Esophagus muscularis mucosa (tissue), 4 donors: ENCODE measurements around the gene WNT1. TPM values are rescaled to one million over a fixed set of nuclear protein-coding genes. Genes with fewer than 3 reads are reported as not detected.
A peak's percentile ranks its signal among the peaks of the same experiment; 100 is the strongest.

Experiments
- DNase-seq: peaks from one replicate; pipeline ENCODE4 v3.0.0-alpha.2; 2017; ENCODE audit errors: extremely low spot score
- H3K27ac ChIP-seq, 4 donors: fragments of 200-600 bp; sonication (generic); replicated peaks in 1 of 4; 1 replicate in 3 of 4; 2 replicates in 1 of 4; pipeline ENCODE4 v1.5.1; 2016 to 2019; ENCODE audit warnings: mild to moderate bottlenecking in 1 of 4
- H3K27me3 ChIP-seq, 4 donors: fragments of 200-600 bp; sonication (generic); one replicate each; pipeline versions ENCODE4 v1.5.1 to v1.6.0; 2016 to 2019
- H3K36me3 ChIP-seq, 4 donors: fragments of 200-600 bp; sonication (generic); one replicate each; pipeline ENCODE4 v1.5.1; 2016 to 2019
- H3K4me1 ChIP-seq, 4 donors: fragments of 200-600 bp; sonication (generic); one replicate each; pipeline ENCODE4 v1.5.1; 2016 to 2019
- H3K4me3 ChIP-seq, 4 donors: fragments of 200-600 bp; sonication (generic); 1 replicate in 2 of 4; 2 replicates in 2 of 4; pipeline ENCODE4 v1.5.1; 2016 to 2019; ENCODE audit warnings: mild to moderate bottlenecking in 4 of 4, moderate library complexity in 1 of 4
- H3K9me3 ChIP-seq, 4 donors: fragments of 200-600 bp; sonication (generic); 1 replicate in 3 of 4; 2 replicates in 1 of 4; pipeline ENCODE4 v1.5.1; 2016 to 2019
- CTCF ChIP-seq, 3 experiments: fragments of 200-600 bp in 2 of 3; fragments of 450-650 bp in 1 of 3; sonication (generic) in 2 of 3; IDR thresholded peaks; one replicate each; pipeline ENCODE4 v1.5.1; 2017 to 2019; ENCODE audit warnings: antibody characterized with exemption in 3 of 3, mild to moderate bottlenecking in 2 of 3, moderate library complexity in 1 of 3
- EP300 ChIP-seq: sonication (generic); formaldehyde crosslinking; IDR thresholded peaks from one replicate; pipeline ENCODE4 v1.6.1; 2017; ENCODE audit warnings: antibody characterized with exemption
- POLR2A ChIP-seq: fragments of 450-650 bp; IDR thresholded peaks from one replicate; pipeline ENCODE4 v1.6.1; 2017; ENCODE audit warnings: antibody characterized with exemption, moderate library complexity, mild to moderate bottlenecking, low read depth
- POLR2AphosphoS5 ChIP-seq, 2 donors: sonication (generic); formaldehyde crosslinking; IDR thresholded peaks; one replicate each; pipeline ENCODE4 v1.6.1; 2017; ENCODE audit warnings: antibody characterized with exemption in 2 of 2
- WGBS: methylation state at CpG from one replicate; pipeline ENCODE4 v1.1.5; 2018; 5-methylcytosine and 5-hydroxymethylcytosine counted together
- intact Hi-C: fragments of 100-400 bp; cut with DNase I; formaldehyde crosslinking; loops from one replicate; pipeline ENCODE4 v1.15.1; 2023
- total RNA-seq, 4 donors: library from RNA; depleted of rRNA; stranded (reverse); fragments of >200 nt; gene quantifications; one replicate each; pipeline versions ENCODE4 v1.1.0 to v1.2.1, GENCODE V29; 2016

Gene WNT1
- total RNA-seq, 4 donors from 2014 or later = not detected

GRCh38 chr12:48965298-48965838, 12.8 kb upstream of the WNT1 start:
- H3K9me3 ChIP-seq = no peaks in the 10 kb centered on the region
- H3K27me3 ChIP-seq = peaks cover 4 to 38% (median 9%) of the 10 kb centered on the region in 4 donors

GRCh38 chr12:48966177-48966895, 11.8 kb upstream of the WNT1 start:
- H3K9me3 ChIP-seq = no peaks in the 10 kb centered on the region
- intact Hi-C loops = no loop called here
- H3K27ac ChIP-seq = no peak overlapping the region
- peaks cover 10 to 22% (median 20%) of the 10 kb centered on the region in 4 donors for H3K4me1 ChIP-seq
- no peaks in the 10 kb centered on the region for H3K36me3 ChIP-seq
- 63% methylated on average over 19 of the region's 20 CpGs for WGBS
- TF ChIP-seq EP300 (no peak), POLR2A (no peak), CTCF (IDR thresholded peaks at IDR 0.05) (no peak), POLR2AphosphoS5 (IDR thresholded peaks at IDR 0.05) (no peak)
- no peak overlapping the region for H3K4me3 ChIP-seq
- DNase-seq = no peak
- peaks cover 6 to 40% (median 19%) of the 10 kb centered on the region in 4 donors for H3K27me3 ChIP-seq

More at GRCh38 chr12:48965298-48965838, 12.8 kb upstream of the WNT1 start:
- Histone ChIP-seq H3K36me3 (no peaks in the 10 kb centered on the region), H3K27ac (no peak overlapping the region), H3K4me3 (no peak overlapping the region), H3K4me1 (peaks cover 7 to 12% (median 10%) of the 10 kb centered on the region in 4 donors)
- intact Hi-C loops = no loop called here
- no peak for DNase-seq
- no peak for TF ChIP-seq POLR2A

DNA sequence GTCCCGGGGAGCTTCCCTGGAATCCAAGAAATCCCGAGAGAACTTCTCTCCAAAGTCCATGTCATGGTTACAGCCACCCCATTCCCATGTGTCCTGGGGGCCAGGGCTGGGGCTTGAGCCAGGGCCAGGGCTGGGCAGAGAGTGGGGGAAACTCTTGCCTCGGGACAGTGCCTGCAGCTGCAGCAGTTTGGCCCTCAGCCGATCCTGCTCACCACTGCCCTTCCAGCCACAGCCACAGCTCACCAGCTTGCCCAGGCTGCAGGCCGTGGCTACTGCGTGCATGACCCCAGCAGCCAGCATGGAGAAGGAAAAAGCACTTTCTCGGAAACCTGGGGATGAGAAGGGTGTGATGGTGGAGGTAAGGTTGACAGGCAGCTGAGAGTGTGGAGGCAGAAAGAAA, 10.1 kb upstream of the WNT1 start:
- no peak for DNase-seq
- Histone ChIP-seq H3K27me3 (peaks cover 9 to 51% (median 34%) of the 10 kb centered on the region in 4 donors), H3K9me3 (no peaks in the 10 kb centered on the region), H3K36me3 (no peaks in the 10 kb centered on the region), H3K4me3 (no peak overlapping the region), H3K4me1 (peaks cover 18 to 36% (median 33%) of the 10 kb centered on the region in 4 donors), H3K27ac (no peak overlapping the region)
- intact Hi-C loops = no loop called here
- 92% methylated on average over 5 of the region's 7 CpGs for WGBS
- TF ChIP-seq CTCF (IDR thresholded peaks at IDR 0.05) (no peak), EP300 (no peak), POLR2AphosphoS5 (IDR thresholded peaks at IDR 0.05) (no peak), POLR2A (no peak)

DNA sequence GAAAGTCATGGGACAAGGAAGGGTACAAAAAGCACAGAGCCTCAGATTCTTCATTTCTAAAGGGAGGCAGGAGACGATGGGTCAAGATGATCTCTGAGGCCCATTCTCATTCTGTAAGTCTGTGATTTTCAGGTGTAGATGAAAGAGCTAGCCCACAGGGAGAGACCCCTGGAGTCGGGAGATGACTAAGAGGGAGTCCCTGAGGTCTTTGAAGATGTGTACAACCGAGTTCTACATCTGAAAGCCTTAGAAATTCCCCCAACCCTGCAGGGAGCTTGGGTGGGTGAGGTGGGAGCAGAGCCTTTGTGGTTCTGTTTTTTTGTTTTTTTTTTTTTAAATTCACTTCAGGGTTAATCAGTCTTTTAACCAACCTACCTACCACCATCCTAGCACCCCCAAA, 9.7 kb upstream of the WNT1 start:
- Histone ChIP-seq H3K4me3 (no peak overlapping the region), H3K4me1 (peaks cover 18 to 39% (median 37%) of the 10 kb centered on the region in 4 donors), H3K27me3 (peaks cover 9 to 55% (median 39%) of the 10 kb centered on the region in 4 donors), H3K36me3 (no peaks in the 10 kb centered on the region), H3K9me3 (no peaks in the 10 kb centered on the region), H3K27ac (no peak overlapping the region)
- no peak for DNase-seq
- 77% methylated on average over 3 of the region's 3 CpGs for WGBS
- intact Hi-C loops = no loop called here
- no peak for TF ChIP-seq POLR2AphosphoS5 (IDR thresholded peaks at IDR 0.05)
- no peak for TF ChIP-seq EP300
- no peak for TF ChIP-seq CTCF (IDR thresholded peaks at IDR 0.05)
- TF ChIP-seq POLR2A = no peak

GRCh38 chr12:48969160-48969771, 8.9 kb upstream of the WNT1 start:
- 57% methylated on average over 7 of the region's 8 CpGs for WGBS
- intact Hi-C loops = no loop called here
- DNase-seq = no peak
- no peak overlapping the region for H3K27ac ChIP-seq
- H3K27me3 ChIP-seq = peaks cover 9 to 63% (median 46%) of the 10 kb centered on the region in 4 donors
- H3K9me3 ChIP-seq = no peaks in the 10 kb centered on the region
- no peaks in the 10 kb centered on the region for H3K36me3 ChIP-seq
- H3K4me3 ChIP-seq = peak overlapping the region in 2 of 4 donors; percentile 37 to 41
- H3K4me1 ChIP-seq = peaks cover 18 to 47% (median 43%) of the 10 kb centered on the region in 4 donors
- TF ChIP-seq POLR2AphosphoS5 (IDR thresholded peaks at IDR 0.05) (no peak), POLR2A (no peak), CTCF (IDR thresholded peaks at IDR 0.05) (no peak), EP300 (no peak)
